ENCODE results near the gene VCL.

DNA sequence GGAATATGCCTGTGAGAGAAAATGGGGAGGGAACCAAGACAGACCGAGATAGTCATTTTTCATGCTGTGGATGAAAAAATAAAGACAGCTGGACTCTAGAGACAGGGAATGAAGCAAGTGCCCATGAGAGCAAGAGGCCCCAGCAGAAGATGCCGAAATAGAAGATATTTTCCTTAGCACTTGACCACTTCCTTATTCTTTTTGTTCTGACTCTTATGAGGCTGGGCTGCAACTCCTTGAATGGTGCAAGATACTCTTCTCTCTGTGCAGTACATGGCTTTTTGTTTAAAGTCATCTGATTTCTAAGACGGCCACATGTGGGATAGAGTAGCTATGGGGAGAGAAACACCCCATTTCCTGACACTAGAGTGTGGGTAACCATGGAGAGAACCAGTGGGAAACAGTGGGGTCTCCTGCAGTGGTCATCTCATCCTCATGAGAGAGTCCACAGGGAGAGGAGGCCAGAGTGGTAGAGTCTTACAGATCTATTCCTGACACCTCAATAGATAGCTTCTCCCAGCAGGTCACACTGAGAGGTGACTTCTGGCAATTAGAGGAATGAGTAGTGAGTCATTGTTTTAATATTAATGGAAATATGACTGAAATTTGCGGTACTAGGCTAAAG lies 18.0 kb upstream of the VCL start:
- TF ChIP-seq EP300 (conservative IDR thresholded peaks at IDR 0.05; ENCODE audit: poor library complexity, severe bottlenecking) = no peak
- TF ChIP-seq CTCF (IDR thresholded peaks at IDR 0.05; ENCODE audit: poor library complexity, severe bottlenecking) = no peak
- no peak for TF ChIP-seq SMC3 (conservative IDR thresholded peaks at IDR 0.05; ENCODE audit: poor library complexity)
- TF ChIP-seq POLR2AphosphoS5 (IDR thresholded peaks at IDR 0.05) = no peak
- no peak for TF ChIP-seq EZH2 (IDR thresholded peaks at IDR 0.05; ENCODE audit: borderline replicate concordance, insufficient read depth, low read length, poor library complexity, severe bottlenecking)
- TF ChIP-seq MXI1 (conservative IDR thresholded peaks at IDR 0.05; ENCODE audit: poor library complexity, severe bottlenecking) = no peak
- TF ChIP-seq RAD21 (conservative IDR thresholded peaks at IDR 0.05) = no peak
